HEK293 (cell line): ENCODE results near the gene CDK1.

Experiments
- ATF2 ChIP-seq: fragments of 450-650 bp; formaldehyde crosslinking; IDR thresholded peaks from 2 replicates; pipeline ENCODE4 v1.5.1; 2016; ENCODE audit warnings: missing biosample characterization, missing genetic modification characterization, low read depth
- CTCF ChIP-seq: fragments of 450-650 bp; formaldehyde crosslinking; IDR thresholded peaks from 2 replicates; pipeline ENCODE4 v1.5.1; 2016; ENCODE audit warnings: missing biosample characterization, missing genetic modification characterization
- MZF1 ChIP-seq: fragments of 450-650 bp; formaldehyde crosslinking; IDR thresholded peaks from 2 replicates; pipeline ENCODE4 v1.5.1; 2017; ENCODE audit warnings: missing biosample characterization, missing genetic modification characterization, borderline replicate concordance
- ZNF280C ChIP-seq: fragments of 450-650 bp; formaldehyde crosslinking; IDR thresholded peaks from 2 replicates; pipeline ENCODE4 v1.5.1; 2016; ENCODE audit warnings: missing biosample characterization, missing genetic modification characterization
- ZNF549 ChIP-seq: fragments of 450-650 bp; IDR thresholded peaks from 2 replicates; pipeline ENCODE4 v1.5.1; 2018; ENCODE audit warnings: missing biosample characterization, missing genetic modification characterization, mild to moderate bottlenecking, inconsistent platforms, moderate library complexity

GRCh38 chr10:60729106-60729505 is 49.2 kb upstream of the CDK1 start:
- TF ChIP-seq MZF1 (tag by site-specific recombination) (no peak), ZNF549 (tag by site-specific recombination) (no peak), ZNF280C (no peak), ATF2 (tag by site-specific recombination) (no peak), CTCF (tag by site-specific recombination) (no peak)
